ENCODE results near the gene NRXN2.
A peak's percentile ranks its signal among the peaks of the same experiment; 100 is the strongest.

Gene NRXN2

GRCh38 chr11:64762674-64763525 is 39.9 kb upstream of the NRXN2 start:
- Mint-ChIP-seq H3K36me3 (peaks cover 52% of the 10 kb centered on the region), H3K9me3 (no peaks in the 10 kb centered on the region), H3K27me3 (no peaks in the 10 kb centered on the region), H3K4me3 (peak overlapping the region; percentile 70), H3K27ac (peak overlapping the region; percentile 85), H3K4me1 (peaks cover 87% of the 10 kb centered on the region)
- ATAC-seq = peak; percentile 53

DNA sequence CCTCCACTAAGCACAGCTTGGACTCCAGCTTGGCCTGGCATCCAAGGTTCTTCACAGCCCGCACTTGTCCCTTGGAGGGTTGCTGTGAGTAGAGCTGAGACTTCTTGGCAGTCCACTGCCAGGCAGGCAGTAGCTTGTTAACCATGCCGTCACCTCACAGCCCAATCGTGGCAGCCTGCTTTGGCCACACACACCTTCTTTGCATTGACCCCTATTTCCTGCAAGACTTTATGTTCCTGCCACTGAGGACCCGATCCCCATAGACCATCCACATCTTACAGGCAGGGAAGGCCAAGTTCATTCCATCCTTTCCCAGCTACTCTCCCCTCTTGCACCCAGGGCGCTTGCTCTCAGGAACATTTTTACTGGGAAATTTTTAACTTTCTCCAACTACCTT is 39.3 kb upstream of the NRXN2 start:
- H3K4me1 Mint-ChIP-seq = peaks cover 81% of the 10 kb centered on the region
- H3K4me3 Mint-ChIP-seq = peak overlapping the region; percentile 70
- H3K27ac Mint-ChIP-seq = peak overlapping the region; percentile 85
- peaks cover 45% of the 10 kb centered on the region for H3K36me3 Mint-ChIP-seq
- no peak for ATAC-seq
- H3K9me3 Mint-ChIP-seq = no peaks in the 10 kb centered on the region
- H3K27me3 Mint-ChIP-seq = no peaks in the 10 kb centered on the region

DNA sequence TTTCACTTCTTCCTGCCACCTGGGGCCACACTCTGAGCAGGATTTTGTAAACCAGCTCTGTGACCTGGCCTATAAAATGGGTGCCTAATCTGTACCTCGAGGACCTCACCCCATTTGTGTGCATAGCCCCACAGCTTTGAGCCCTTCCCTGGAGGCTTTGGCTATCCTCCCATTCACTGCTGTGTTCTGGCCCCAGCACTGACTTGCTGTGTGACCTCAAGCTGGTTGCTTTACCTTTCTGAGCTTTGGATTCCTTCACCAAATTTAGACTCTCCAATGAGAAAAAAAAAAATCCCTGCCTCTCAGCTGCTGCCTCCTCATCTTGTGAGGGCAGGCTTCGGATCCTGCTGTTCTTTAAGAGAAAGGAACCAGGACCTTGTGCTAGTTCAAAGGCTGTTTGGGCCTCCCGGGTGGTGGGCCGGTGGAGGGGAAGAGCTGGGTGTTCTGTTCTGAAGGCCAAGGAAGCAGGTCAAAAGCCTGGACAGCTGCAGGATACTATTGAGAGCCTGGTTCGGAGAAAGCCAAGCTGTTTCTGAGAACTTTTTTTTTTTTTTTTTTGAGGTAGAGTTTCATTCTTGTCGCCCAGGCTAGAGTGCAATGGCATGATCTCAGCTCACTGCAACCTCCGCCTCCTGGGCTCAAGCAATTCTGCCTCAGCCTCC is 37.9 kb upstream of the NRXN2 start:
- peaks cover 67% of the 10 kb centered on the region for H3K4me1 Mint-ChIP-seq
- H3K27ac Mint-ChIP-seq = peak overlapping the region; percentile 85
- no peak overlapping the region for H3K4me3 Mint-ChIP-seq
- H3K36me3 Mint-ChIP-seq = peaks cover 34% of the 10 kb centered on the region
- no peaks in the 10 kb centered on the region for H3K9me3 Mint-ChIP-seq
- no peaks in the 10 kb centered on the region for H3K27me3 Mint-ChIP-seq
- no peak for ATAC-seq

DNA sequence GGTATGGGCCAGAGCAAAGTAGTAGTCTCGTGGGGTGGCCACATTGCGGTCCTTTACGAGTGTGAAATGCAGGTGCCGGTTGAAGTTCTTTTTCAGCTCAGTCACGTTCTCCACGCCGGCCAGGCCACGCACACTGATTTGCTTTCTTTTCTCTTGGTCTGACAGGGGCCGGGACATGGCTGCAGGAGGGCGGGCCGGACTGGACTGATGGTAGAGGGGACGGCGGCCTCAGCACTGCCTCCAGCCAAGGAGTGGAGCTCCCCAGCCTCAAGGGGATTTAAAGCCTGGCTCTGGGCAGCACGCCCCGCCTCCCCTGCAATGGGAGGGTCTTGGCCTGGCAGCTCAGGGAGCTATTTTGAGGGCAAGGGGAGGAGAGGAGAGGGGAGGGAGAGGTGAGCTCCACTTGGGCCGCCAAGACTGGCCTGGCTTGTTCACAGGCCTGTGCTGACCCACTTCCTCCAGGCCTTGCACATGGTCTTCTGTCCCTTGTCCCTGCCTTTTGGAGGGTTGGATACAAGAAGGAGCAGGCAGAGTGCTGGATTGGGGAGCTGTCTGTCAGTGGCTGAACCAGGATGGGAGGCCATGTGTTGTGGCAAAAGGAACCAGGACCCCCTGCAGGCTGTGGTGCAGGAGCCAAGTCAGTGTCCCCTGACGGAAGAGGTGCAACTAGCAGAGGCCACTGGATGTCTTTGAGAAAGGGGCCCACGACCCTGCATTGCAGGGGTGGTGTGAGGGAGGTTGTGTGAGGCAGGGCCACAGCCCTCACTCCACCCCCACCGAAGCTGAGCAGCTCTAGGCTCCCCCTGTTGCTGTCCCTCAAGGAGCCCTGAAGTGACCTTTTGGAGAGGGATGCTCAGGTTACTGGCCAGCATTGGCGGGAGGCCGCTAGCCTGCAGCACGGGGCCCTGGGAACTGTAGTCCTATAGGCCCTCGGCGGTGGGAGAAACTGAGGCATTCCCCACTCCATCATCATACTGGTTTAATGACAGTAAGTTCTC is 37.0 kb upstream of the NRXN2 start, which contains the start of gene PYGM:
TSS of gene PYGM (minus strand) at position 253 of the 998 bp plus-strand sequence. CDS start at position 177, 76 bp downstream.
- Mint-ChIP-seq H3K36me3 (peaks cover 25% of the 10 kb centered on the region), H3K9me3 (no peaks in the 10 kb centered on the region), H3K4me3 (no peak within 1 kb of the TSS), H3K4me1 (peaks cover 59% of the 10 kb centered on the region), H3K27me3 (no peaks in the 10 kb centered on the region), H3K27ac (peak within 1 kb of the TSS; percentile 85)
- ATAC-seq = no peak

GRCh38 chr11:64759131-64759721 is 36.2 kb upstream of the NRXN2 start:
- peaks cover 52% of the 10 kb centered on the region for H3K4me1 Mint-ChIP-seq
- peak overlapping the region; percentile 85 for H3K27ac Mint-ChIP-seq
- H3K9me3 Mint-ChIP-seq = no peaks in the 10 kb centered on the region
- no peak for ATAC-seq
- H3K27me3 Mint-ChIP-seq = no peaks in the 10 kb centered on the region
- H3K36me3 Mint-ChIP-seq = peaks cover 18% of the 10 kb centered on the region
- H3K4me3 Mint-ChIP-seq = no peak overlapping the region

- Mint-ChIP-seq H3K36me3 (peaks cover 22% of the 10 kb centered on the region), H3K4me1 (peaks cover 49% of the 10 kb centered on the region), H3K4me3 (no peak overlapping the region), H3K9me3 (no peaks in the 10 kb centered on the region), H3K27ac (peak overlapping the region; percentile 85), H3K27me3 (no peaks in the 10 kb centered on the region)
- no peak for ATAC-seq
Measured at GRCh38 chr11:64758330-64759079, 35.5 kb upstream of the NRXN2 start.

GRCh38 chr11:64757549-64758329 is 34.7 kb upstream of the NRXN2 start:
- H3K27ac Mint-ChIP-seq = peak overlapping the region; percentile 85
- no peak for ATAC-seq
- peaks cover 23% of the 10 kb centered on the region for H3K36me3 Mint-ChIP-seq
- H3K4me1 Mint-ChIP-seq = peaks cover 45% of the 10 kb centered on the region
- no peaks in the 10 kb centered on the region for H3K27me3 Mint-ChIP-seq
- no peak overlapping the region for H3K4me3 Mint-ChIP-seq
- no peaks in the 10 kb centered on the region for H3K9me3 Mint-ChIP-seq

DNA sequence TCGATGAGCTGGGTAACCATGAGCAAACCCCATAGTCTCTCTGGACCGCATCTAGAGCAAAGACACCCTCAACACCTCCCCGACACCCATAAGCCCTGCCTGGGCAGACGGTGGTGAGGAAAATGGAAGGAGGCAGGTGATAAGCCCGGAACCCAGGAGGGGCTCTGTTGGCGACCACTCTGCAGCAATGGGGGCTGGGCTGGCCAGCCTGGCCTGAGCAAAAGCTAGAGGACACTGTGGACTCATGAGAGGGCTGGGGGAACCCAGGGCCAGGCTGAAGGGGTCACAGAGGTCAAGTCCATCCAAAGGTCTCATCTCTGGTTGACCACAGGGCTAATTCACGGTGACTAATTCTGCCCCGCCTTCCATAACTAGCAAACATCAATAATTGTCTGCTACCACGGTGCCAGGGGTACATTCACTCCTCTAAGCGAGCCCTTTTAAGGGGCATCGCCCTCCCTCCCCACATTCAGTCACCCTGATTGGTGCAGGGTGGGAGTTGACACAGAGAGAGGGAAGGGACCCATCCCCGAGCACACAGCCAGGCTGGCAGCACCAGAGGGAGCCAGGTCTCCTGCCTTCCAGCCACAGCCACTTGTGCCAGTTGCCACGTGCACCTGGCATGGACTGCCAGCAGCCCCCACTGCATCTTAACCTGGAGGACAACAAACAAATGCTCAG is 32.8 kb upstream of the NRXN2 start:
- Mint-ChIP-seq H3K36me3 (peaks cover 28% of the 10 kb centered on the region), H3K27ac (no peak overlapping the region), H3K4me1 (peaks cover 33% of the 10 kb centered on the region)

DNA sequence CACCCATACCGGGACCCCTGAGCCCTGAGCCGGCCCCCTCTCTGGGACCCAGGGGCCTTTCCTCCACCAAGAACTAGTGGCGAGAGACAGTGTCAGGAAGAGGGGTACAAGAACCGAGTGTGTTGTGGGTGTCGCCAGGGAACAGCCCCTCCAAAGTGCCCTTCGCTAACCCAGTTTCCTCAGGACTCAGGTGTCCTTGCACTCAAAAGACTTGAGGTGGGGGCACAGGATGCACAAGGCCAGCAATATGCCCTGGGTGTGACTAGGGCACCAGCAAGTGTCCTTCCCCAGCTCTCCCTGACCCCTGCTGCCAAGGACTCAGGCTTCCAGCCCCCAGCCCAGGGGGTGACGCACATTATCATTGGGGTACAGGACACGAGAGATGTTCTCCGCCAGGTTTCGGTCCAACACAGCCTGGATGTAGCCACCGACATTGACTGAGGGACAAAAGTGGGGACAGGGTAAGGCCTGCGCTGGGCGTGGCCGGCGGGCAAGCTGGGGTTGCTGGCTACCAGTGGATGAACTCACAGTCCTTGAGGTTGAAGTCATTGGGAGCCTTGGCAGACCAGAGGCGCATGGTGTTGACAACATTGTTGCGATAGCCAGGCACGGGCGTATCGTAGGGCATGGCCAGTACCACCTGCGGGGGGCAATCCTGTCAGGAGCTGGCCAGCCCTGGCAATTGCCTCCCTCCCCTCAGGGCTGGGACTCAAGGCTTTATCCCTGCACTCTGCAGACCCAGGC is 32.1 kb upstream of the NRXN2 start:
- Mint-ChIP-seq H3K4me3 (no peak overlapping the region), H3K9me3 (no peaks in the 10 kb centered on the region), H3K4me1 (peaks cover 33% of the 10 kb centered on the region), H3K27ac (no peak overlapping the region), H3K36me3 (peaks cover 35% of the 10 kb centered on the region), H3K27me3 (no peaks in the 10 kb centered on the region)
- no peak for ATAC-seq

More for the DNA sequence above, 32.8 kb upstream of the NRXN2 start:
- H3K4me3 Mint-ChIP-seq = no peak overlapping the region
- no peaks in the 10 kb centered on the region for H3K9me3 Mint-ChIP-seq
- no peak for ATAC-seq
- no peaks in the 10 kb centered on the region for H3K27me3 Mint-ChIP-seq

DNA sequence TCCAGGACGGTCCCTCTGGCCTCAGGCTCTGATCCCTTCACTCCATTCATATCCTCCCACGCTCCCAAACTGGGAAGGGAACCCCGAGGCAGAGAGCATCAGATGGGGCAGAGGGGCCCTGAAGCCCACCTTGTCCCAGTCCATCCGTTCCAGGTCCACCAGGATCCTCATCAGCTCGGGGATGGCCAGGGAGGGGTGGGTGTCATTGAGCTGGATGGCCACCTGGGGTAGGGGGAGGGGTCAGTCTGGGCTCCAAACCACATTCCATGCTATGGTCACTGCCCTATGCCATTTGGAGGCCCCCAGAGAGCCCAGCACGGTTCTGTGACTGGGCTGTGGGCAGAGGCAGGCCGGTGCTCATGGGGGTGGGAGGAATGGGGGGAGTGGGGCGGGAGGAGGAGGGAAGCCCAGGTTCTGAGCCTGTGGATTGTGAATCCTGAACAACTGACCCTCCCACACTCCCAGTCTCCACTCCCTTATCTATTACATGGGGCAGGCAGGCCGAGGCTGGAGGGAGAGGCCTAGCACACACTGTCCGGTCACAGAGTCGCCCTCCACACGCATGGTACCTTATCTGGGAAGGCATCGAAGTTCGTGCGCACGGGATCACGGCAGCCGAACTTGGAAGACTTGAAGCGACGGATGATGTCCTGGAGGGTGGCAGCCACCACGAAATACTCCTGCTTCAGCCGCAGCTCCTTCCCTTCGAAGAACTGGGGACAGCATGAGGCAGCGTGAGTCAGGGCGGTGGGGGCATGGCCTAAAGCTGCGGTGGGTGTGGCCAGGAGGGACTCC is 31.3 kb upstream of the NRXN2 start:
- Mint-ChIP-seq H3K27me3 (no peaks in the 10 kb centered on the region), H3K4me1 (peaks cover 30% of the 10 kb centered on the region), H3K4me3 (no peak overlapping the region), H3K36me3 (peaks cover 31% of the 10 kb centered on the region), H3K27ac (no peak overlapping the region), H3K9me3 (no peaks in the 10 kb centered on the region)
- no peak for ATAC-seq

DNA sequence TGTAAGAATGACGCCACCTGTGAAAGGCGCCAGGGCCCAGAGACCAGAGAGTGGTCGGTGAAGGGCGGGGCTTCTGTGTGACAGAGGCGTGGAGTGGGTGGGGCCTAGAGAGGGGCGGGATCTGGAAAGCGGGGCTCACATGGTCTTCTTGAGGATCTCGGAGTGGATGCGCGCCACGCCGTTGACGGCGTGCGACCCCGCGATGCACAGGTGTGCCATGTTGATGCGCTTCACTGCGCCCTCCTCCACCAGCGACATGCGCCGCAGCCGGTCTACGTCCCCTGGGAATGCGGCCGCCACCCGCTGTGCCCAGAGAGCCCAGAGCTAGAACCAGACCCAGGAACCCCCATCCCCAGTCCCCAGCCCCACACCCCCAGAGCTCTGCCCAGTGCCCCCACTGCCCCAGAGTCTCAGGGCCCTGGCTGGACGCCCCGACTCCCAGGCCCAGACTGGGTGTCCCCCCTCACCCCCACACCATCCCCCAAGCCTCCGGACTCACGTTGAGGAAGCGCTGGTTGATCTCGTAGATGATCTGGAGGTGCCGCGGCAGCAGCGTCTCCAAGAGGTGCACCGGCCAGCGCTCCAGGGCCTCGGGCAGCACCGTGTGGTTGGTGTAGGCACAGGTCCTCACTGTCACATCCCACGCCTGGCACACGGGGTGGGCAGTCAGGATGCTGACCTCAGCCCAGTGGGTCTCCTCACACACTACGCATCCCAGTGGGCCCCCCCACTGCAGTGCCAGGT is 30.6 kb upstream of the NRXN2 start:
- Mint-ChIP-seq H3K27me3 (no peaks in the 10 kb centered on the region), H3K4me1 (peaks cover 33% of the 10 kb centered on the region), H3K36me3 (peaks cover 31% of the 10 kb centered on the region), H3K4me3 (no peak overlapping the region), H3K27ac (peak overlapping the region; percentile 21), H3K9me3 (no peaks in the 10 kb centered on the region)
- peak; percentile 6 for ATAC-seq
